SU-DHL-6 (cell line): ENCODE data around the gene SYVN1.

Source experiments
- EZH2phosphoT487 ChIP-seq: fragments of 200-600 bp; sonication (generic), shearing (Covaris generic); conservative IDR thresholded peaks from 2 replicates; pipeline ENCODE4 v1.6.1; 2018; ENCODE audit warnings: mild to moderate bottlenecking, antibody characterized with exemption, low read length, moderate library complexity, mixed read lengths
- TF ChIP-seq, protein P1 (sequence below): fragments of 200-600 bp; sonication (generic); IDR thresholded peaks from one replicate; pipeline ENCODE4 v1.5.1; 2017; ENCODE audit warnings: antibody characterized with exemption, mild to moderate bottlenecking, low read length, moderate library complexity; ENCODE audit not compliant: insufficient read depth, poor library complexity, severe bottlenecking

DNA sequence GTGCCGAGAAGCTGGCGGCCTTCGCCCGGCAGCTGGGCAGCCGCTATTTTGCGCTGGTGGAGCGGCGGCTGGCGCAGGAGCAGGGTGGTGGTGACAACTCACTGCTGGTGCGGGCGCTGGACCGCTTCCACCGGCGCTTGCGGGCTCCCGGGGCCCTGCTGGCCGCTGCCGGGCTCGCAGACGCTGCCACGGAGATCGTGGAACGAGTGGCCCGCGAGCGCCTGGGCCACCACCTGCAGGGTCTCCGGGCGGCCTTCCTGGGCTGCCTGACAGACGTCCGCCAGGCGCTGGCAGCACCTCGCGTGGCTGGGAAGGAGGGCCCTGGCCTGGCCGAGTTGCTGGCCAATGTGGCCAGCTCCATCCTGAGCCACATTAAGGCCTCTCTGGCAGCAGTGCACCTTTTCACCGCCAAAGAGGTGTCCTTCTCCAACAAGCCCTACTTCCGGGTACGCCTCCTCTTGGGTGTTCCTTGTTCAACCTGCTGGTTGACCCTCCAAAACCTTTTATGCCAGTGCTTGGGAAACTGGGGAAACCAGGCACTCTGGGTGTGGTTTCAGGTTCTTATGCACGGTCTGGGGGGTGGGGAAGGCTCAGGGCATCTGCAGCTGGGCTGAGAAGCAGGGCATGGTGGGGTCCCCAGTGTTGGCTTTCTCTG lies 25.7 kb downstream of the SYVN1 start:
- TF ChIP-seq, protein P1, sequence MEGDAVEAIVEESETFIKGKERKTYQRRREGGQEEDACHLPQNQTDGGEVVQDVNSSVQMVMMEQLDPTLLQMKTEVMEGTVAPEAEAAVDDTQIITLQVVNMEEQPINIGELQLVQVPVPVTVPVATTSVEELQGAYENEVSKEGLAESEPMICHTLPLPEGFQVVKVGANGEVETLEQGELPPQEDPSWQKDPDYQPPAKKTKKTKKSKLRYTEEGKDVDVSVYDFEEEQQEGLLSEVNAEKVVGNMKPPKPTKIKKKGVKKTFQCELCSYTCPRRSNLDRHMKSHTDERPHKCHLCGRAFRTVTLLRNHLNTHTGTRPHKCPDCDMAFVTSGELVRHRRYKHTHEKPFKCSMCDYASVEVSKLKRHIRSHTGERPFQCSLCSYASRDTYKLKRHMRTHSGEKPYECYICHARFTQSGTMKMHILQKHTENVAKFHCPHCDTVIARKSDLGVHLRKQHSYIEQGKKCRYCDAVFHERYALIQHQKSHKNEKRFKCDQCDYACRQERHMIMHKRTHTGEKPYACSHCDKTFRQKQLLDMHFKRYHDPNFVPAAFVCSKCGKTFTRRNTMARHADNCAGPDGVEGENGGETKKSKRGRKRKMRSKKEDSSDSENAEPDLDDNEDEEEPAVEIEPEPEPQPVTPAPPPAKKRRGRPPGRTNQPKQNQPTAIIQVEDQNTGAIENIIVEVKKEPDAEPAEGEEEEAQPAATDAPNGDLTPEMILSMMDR = no peak
- TF ChIP-seq EZH2phosphoT487 = no peak
